Measurements from ENCODE around the gene HOXB8. TPM values are rescaled to one million over a fixed set of nuclear protein-coding genes. Genes with fewer than 3 reads are reported as not detected.

HOXB8 gene
- total and polyA plus RNA-seq, 2 experiments from 2014 or later = not detected

DNA sequence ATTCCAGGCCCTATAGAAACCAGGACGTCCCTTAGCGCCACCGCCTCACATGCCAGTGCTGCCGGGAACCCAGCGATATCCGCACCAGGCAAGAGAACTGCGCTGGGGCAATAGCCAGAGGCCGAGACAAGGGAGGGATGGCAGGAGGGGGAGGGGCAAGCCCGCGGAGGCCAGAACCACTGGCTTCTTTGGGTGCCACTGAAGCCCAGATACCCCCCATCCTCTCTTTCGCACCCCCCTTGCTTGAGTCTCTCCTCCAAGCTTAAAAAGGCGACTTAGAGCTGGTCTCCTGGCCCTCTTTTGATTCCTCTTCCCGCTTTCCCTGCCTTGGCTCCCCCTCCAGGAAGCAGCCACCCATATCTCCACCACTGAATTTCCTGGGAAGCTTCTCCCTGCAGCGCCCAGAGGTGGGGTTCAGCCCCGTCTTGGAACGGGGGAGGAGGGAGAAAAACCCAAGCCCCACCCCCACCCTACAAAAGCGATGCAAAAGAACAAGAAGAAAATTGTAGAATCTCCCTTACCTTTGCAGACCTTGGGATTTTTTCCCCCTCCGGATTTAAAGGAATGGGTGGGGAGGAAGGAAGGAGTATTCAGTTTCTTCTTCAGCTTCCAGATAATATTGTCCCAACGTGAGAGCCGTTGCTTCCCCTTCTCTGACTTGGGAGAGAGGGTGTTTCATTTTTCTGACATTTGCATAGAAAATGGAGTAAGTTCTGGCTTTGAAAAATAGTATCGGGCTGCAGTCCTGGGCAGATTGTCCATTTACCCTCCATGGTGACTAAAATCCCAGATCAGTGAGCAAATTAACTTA lies 10.9 kb downstream of the HOXB8 start:
- H3K27ac ChIP-seq (ENCODE audit: low read depth) = no peak overlapping the region
- H3F3A ChIP-seq (replicated peaks; ENCODE audit: low read depth) = peaks cover 70% of the 10 kb centered on the region
- H3K27ac Mint-ChIP-seq = no peak overlapping the region
- H3K4me3 ChIP-seq = no peak overlapping the region
- H3K4me3 Mint-ChIP-seq = no peak overlapping the region
- peak; percentile 12 for ATAC-seq
- H3K36me3 ChIP-seq (ENCODE audit: insufficient read depth) = no peaks in the 10 kb centered on the region; the same call in 1 of the 2 replicates
- H3K9me3 Mint-ChIP-seq = peaks cover 4% of the 10 kb centered on the region; the same call in 2 of the 3 replicates
- H2AFZ ChIP-seq = no peak overlapping the region
- H3K9me2 ChIP-seq (ENCODE audit: insufficient read depth) = no peaks in the 10 kb centered on the region
- H3K36me3 Mint-ChIP-seq (ENCODE audit: low read depth) = no peaks in the 10 kb centered on the region
- H4K20me1 ChIP-seq (replicated peaks; ENCODE audit: insufficient read depth) = peaks cover 85% of the 10 kb centered on the region
- peaks cover 100% of the 10 kb centered on the region for H3K27me3 ChIP-seq (ENCODE audit: insufficient read depth)
- TF ChIP-seq EZH2 (IDR thresholded peaks at IDR 0.05; ENCODE audit: low read depth, unreplicated experiment) (peak; percentile 95), ZNF462 (CRISPR knock-in tag; IDR thresholded peaks at IDR 0.05) (no peak), EZH2phosphoT487 (IDR thresholded peaks at IDR 0.05; ENCODE audit: unreplicated experiment) (peak; percentile 34)
- peaks cover 8% of the 10 kb centered on the region; the same call in 2 of the 3 replicates for H3K4me1 Mint-ChIP-seq
- peaks cover 100% of the 10 kb centered on the region for H3K27me3 Mint-ChIP-seq (ENCODE audit: insufficient read depth, low read depth, poor library complexity)
- no peak overlapping the region for H3K4me2 ChIP-seq
- DNase-seq (ENCODE audit: low spot score) = peak; percentile 69
- no peaks in the 10 kb centered on the region for H3K79me2 ChIP-seq (replicated peaks; ENCODE audit: insufficient read depth)
- H3K4me1 ChIP-seq (ENCODE audit: insufficient read depth) = peaks cover 31% of the 10 kb centered on the region
